GM12891 (cell line): Measurements from ENCODE around the gene PIP4K2B.
"Not testable (repeated sequence)": the region's sequence is repeated elsewhere in the genome, so short reads cannot be mapped to it uniquely, and the experiment has no call there.

Experiments used
- POLR2A ChIP-seq: IDR thresholded peaks from 2 replicates; pipeline ENCODE4 v1.6.1; 2011; ENCODE audit warnings: low read depth, low read length, control low read depth
- POLR2AphosphoS5 ChIP-seq: IDR thresholded peaks from 2 replicates; pipeline ENCODE4 v1.6.1; 2011; ENCODE audit warnings: low read depth, low read length, control low read depth

DNA sequence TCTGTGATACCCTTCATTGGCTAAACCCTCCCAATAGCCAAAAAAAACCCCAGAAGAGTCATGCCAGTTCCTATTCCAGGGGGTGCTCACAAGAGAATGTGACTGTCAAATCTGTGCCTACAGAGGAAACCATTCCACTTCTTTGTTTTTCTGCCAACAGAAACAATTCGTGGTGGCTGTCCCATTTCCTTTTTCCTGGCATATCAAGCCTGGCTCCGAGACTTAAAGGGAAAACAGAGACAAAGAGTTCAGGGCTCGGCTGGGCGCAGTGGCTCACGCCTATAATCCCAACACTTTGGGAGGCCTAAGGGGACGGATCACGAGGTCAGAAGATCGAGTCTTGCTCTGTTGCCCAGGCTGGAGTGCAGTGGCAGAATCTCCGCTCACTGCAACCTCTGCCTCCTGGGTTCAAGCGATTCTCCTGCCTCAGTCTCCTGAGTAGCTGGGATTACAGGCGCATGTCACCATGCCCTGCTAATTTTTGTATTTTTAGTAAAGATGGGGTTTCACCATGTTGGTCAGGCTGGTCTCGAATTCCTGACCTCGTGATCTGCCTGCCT is 9.1 kb downstream of the PIP4K2B start:
- TF ChIP-seq POLR2AphosphoS5, POLR2A: not testable (repeated sequence)
